HCT116 (cell line): Measurements from ENCODE around the gene OSBPL10. TPM values are rescaled to one million over a fixed set of nuclear protein-coding genes. Genes with fewer than 3 reads are reported as not detected.

Source experiments
- ATAC-seq: fragments of 200-7000 bp; cut with Tn5 transposase; 2 replicates; pipeline ENCODE4 v1.9.1; 2020; ENCODE audit warnings: mild to moderate bottlenecking, moderate library complexity
- BruUV-seq: library from RNA; stranded (reverse); fragments of 400-500 nt; replicated peaks from 2 replicates; lab custom pipeline; 2021; lab: Mats Ljungman, UMichigan
- CTCF ChIA-PET: fragments of 300-600 bp; sonication (Branson Sonifier 250); formaldehyde crosslinking; loops from one replicate; lab custom pipeline; 2021; ENCODE audit warnings: antibody characterized with exemption; lab: Charles Lee
- POLR2A ChIA-PET: fragments of 300-600, 350-600 bp; sonication (Branson Sonifier 250); formaldehyde crosslinking; loops from one replicate; lab custom pipeline; 2021; ENCODE audit warnings: antibody characterized with exemption; lab: Charles Lee
- RAD21 ChIA-PET, 2 experiments: fragments of 300-600 bp; sonication (Branson Sonifier 250); formaldehyde crosslinking; loops; one replicate each; lab custom pipeline; 2023; ENCODE audit warnings: low total read pairs in 2 of 2; ENCODE audit not compliant: uncharacterized antibody in 2 of 2, unreplicated experiment in 2 of 2, low non-redundant PET in 1 of 2; lab: Charles Lee
- DNase-seq: peaks from one replicate; pipeline ENCODE4 v3.0.0-alpha.2; 2010; ENCODE audit warnings: low read depth, low spot score
- H2AFZ ChIP-seq: fragments of 200-600 bp; shearing (Covaris generic), sonication (generic); 2 replicates; pipeline ENCODE4 v1.6.1; 2017; ENCODE audit warnings: low read depth, mixed run types, mixed read lengths, antibody characterized with exemption, low read length; ENCODE audit not compliant: poor library complexity, severe bottlenecking
- H3K27ac ChIP-seq: 2 replicates; pipeline ENCODE4 v1.5.1; 2012; ENCODE audit warnings: low read depth, low read length
- H3K27me3 ChIP-seq: fragments of 200-600 bp; sonication (generic); 2 replicates; pipeline ENCODE4 v1.6.1; 2016; ENCODE audit warnings: mixed run types, low read length, mixed read lengths; ENCODE audit not compliant: insufficient read depth
- H3K36me3 ChIP-seq, 2 experiments: fragments of 200-500 bp in 1 of 2; fragments of 200-600 bp in 1 of 2; sonication (Bioruptor generic) in 1 of 2; sonication (generic) in 1 of 2; 2 replicates each; pipeline versions ENCODE4 v1.5.1 to v1.6.1; 2014 to 2016; ENCODE audit warnings: low read length in 2 of 2, inconsistent platforms in 1 of 2, mixed read lengths in 1 of 2, mixed run types in 1 of 2; ENCODE audit not compliant: insufficient read depth in 2 of 2, control insufficient read depth in 1 of 2
- H3K4me1 ChIP-seq, 2 experiments: fragments of 200-600 bp in 1 of 2; sonication (generic) in 1 of 2; 2 replicates each; pipeline versions ENCODE4 v1.5.1 to v1.6.1; 2012 to 2017; ENCODE audit warnings: low read length in 2 of 2, inconsistent platforms in 1 of 2, mild to moderate bottlenecking in 1 of 2, mixed read lengths in 1 of 2, mixed run types in 1 of 2, moderate library complexity in 1 of 2; ENCODE audit not compliant: insufficient read depth in 2 of 2, control insufficient read depth in 1 of 2
- H3K4me2 ChIP-seq: fragments of 200-600 bp; sonication (generic); 2 replicates; pipeline ENCODE4 v1.6.1; 2017; ENCODE audit warnings: mixed run types, low read length, mixed read lengths
- H3K4me3 ChIP-seq, 2 experiments: fragments of 200-600 bp in 1 of 2; sonication (generic) in 1 of 2; replicated peaks in 1 of 2; 2 replicates each; pipeline ENCODE4 v1.5.1; 2011 to 2016; ENCODE audit warnings: low read length in 2 of 2, control low read depth in 1 of 2, low read depth in 1 of 2, mild to moderate bottlenecking in 1 of 2, mixed read lengths in 1 of 2, mixed run types in 1 of 2
- H3K79me2 ChIP-seq: fragments of 200-600 bp; sonication (generic); 2 replicates; pipeline ENCODE4 v1.6.1; 2017; ENCODE audit warnings: mild to moderate bottlenecking, mixed run types, low read length, moderate library complexity, mixed read lengths; ENCODE audit not compliant: insufficient read depth
- H3K9ac ChIP-seq: fragments of 200-600 bp; sonication (generic); 2 replicates; pipeline ENCODE4 v1.6.1; 2016; ENCODE audit warnings: low read length, mixed read lengths
- H3K9me2 ChIP-seq: fragments of 200-600 bp; sonication (generic), shearing (Covaris generic); 2 replicates; pipeline ENCODE4 v1.6.1; 2017; ENCODE audit warnings: mixed run types, mild to moderate bottlenecking, moderate library complexity; ENCODE audit not compliant: insufficient read depth
- H3K9me3 ChIP-seq, 2 experiments: fragments of 200-500 bp in 1 of 2; fragments of 200-600 bp in 1 of 2; sonication (Bioruptor generic) in 1 of 2; sonication (generic) in 1 of 2; 2 replicates each; pipeline ENCODE4 v1.6.1; 2014 to 2017; ENCODE audit warnings: low read length in 2 of 2, mixed read lengths in 2 of 2, inconsistent platforms in 1 of 2, low read depth in 1 of 2, mild to moderate bottlenecking in 1 of 2, mixed run types in 1 of 2, moderate library complexity in 1 of 2; ENCODE audit not compliant: control insufficient read depth in 1 of 2, insufficient read depth in 1 of 2
- H4K20me1 ChIP-seq: fragments of 200-600 bp; sonication (generic), shearing (Covaris generic); 2 replicates; pipeline ENCODE4 v1.6.1; 2017; ENCODE audit warnings: mixed run types, mild to moderate bottlenecking, moderate library complexity; ENCODE audit not compliant: insufficient read depth
- CBX3 ChIP-seq: IDR thresholded peaks from 2 replicates; pipeline ENCODE4 v1.6.1; 2012; ENCODE audit warnings: low read depth
- CEBPB ChIP-seq: IDR thresholded peaks from 2 replicates; pipeline ENCODE4 v1.6.1; 2012; ENCODE audit warnings: low read depth
- ELF1 ChIP-seq: IDR thresholded peaks from 2 replicates; pipeline ENCODE4 v1.6.1; 2012; ENCODE audit warnings: low read depth, borderline replicate concordance
- EZH2 ChIP-seq: fragments of 200-600 bp; sonication (generic); IDR thresholded peaks from 2 replicates; pipeline ENCODE4 v1.6.1; 2017; ENCODE audit warnings: antibody characterized with exemption, mixed run types
- FOSL1 ChIP-seq: IDR thresholded peaks from 2 replicates; pipeline ENCODE4 v1.6.1; 2012; ENCODE audit warnings: low read depth
- JUND ChIP-seq: IDR thresholded peaks from 2 replicates; pipeline ENCODE4 v1.6.1; 2012
- POLR2AphosphoS5 ChIP-seq: IDR thresholded peaks from 2 replicates; pipeline ENCODE4 v1.6.1; 2011; ENCODE audit warnings: mild to moderate bottlenecking, low read depth, low read length, moderate library complexity
- RAD21 ChIP-seq: IDR thresholded peaks from 2 replicates; pipeline ENCODE4 v1.6.1; 2012; ENCODE audit warnings: low read depth, mild to moderate bottlenecking
- SP1 ChIP-seq: IDR thresholded peaks from 2 replicates; pipeline ENCODE4 v1.6.1; 2012; ENCODE audit warnings: low read depth
- SRF ChIP-seq: IDR thresholded peaks from 2 replicates; pipeline ENCODE4 v1.6.1; 2012; ENCODE audit warnings: low read depth
- TCF7L2 ChIP-seq: IDR thresholded peaks from 2 replicates; pipeline ENCODE4 v1.7.0; 2011; ENCODE audit warnings: borderline replicate concordance, inconsistent platforms; ENCODE audit not compliant: insufficient read depth, insufficient read length; ENCODE audit errors: extremely low read depth
- YY1 ChIP-seq: IDR thresholded peaks from 2 replicates; pipeline ENCODE4 v1.6.1; 2011; ENCODE audit warnings: low read length, low read depth, moderate library complexity, mild to moderate bottlenecking; ENCODE audit not compliant: insufficient replicate concordance; ENCODE audit errors: extremely low read depth
- ZFX ChIP-seq: fragments of 450-650 bp; IDR thresholded peaks from 2 replicates; pipeline ENCODE4 v1.6.1; 2017
- ZNF274 ChIP-seq: fragments of 200-500 bp; sonication (Bioruptor generic); IDR thresholded peaks from 2 replicates; pipeline ENCODE4 v1.6.1; 2014; ENCODE audit warnings: mild to moderate bottlenecking, low read depth, low read length, inconsistent platforms
- intact Hi-C: fragments of 100-400 bp; cut with micrococcal nuclease; formaldehyde crosslinking; loops from 2 replicates; pipeline ENCODE4 v1.10.0; 2022
- total RNA-seq: library from RNA; stranded (reverse); gene quantifications from one replicate; pipeline ENCODE4 v1.2.1, GENCODE V29; 2021; ENCODE audit not compliant: unreplicated experiment
- TF ChIP-seq, protein P1 (sequence below): IDR thresholded peaks from 2 replicates; pipeline ENCODE4 v1.6.1; 2011; ENCODE audit warnings: mild to moderate bottlenecking, low read length, moderate library complexity; ENCODE audit not compliant: insufficient replicate concordance; ENCODE audit errors: extremely low read depth
- TF ChIP-seq, protein P2 (sequence below): IDR thresholded peaks from 2 replicates; pipeline ENCODE4 v1.6.1; 2012; ENCODE audit warnings: low read depth
- TF ChIP-seq, protein P3 (sequence below): IDR thresholded peaks from 2 replicates; pipeline ENCODE4 v1.6.1; 2012
- TF ChIP-seq, protein P4 (sequence below): IDR thresholded peaks from 2 replicates; pipeline ENCODE4 v1.6.1; 2012
- TF ChIP-seq, protein P5 (sequence below), 3 experiments: fragments of 200-600 bp in 1 of 3; sonication (generic) in 1 of 3; IDR thresholded peaks in 2 of 3; conservative IDR thresholded peaks in 1 of 3; 2 replicates each; pipeline ENCODE4 v1.5.1; 2012 to 2017; ENCODE audit warnings: low read depth in 2 of 3, low read length in 2 of 3, antibody characterized with exemption in 1 of 3, borderline replicate concordance in 1 of 3, control low read depth in 1 of 3, mild to moderate bottlenecking in 1 of 3, mixed read lengths in 1 of 3, mixed run types in 1 of 3, moderate library complexity in 1 of 3; ENCODE audit not compliant: insufficient read depth in 1 of 3

OSBPL10 gene
- total RNA-seq, 1 experiment from 2014 or later = 25.8 TPM

DNA sequence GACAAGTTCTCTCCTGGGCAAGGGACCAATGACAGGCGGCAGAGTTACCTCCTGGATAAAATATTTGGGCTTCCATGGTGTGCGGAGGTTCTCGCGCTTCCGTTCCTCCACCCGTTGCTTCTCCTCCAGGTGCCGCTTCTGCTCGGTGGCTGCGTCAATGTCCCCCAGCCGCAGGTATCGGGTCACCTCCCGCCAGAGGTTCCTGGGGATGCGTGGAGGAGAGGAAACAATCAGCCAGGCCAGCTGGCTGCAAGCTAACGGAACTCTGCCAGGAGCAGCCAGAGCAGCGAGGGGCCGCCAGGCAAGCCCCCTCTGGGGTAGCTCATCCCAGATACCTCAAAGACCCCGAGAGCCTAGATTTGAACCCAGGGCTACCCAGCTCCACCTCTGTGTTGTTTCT is 317.0 kb downstream of the OSBPL10 start:
- Histone ChIP-seq H3K9me3 (no peaks in the 10 kb centered on the region), H2AFZ (no peak overlapping the region), H3K4me1 (no peaks in the 10 kb centered on the region), H3K27ac (no peak overlapping the region), H3K27me3 (no peaks in the 10 kb centered on the region), H4K20me1 (no peaks in the 10 kb centered on the region), H3K4me2 (no peak overlapping the region), H3K79me2 (no peaks in the 10 kb centered on the region), H3K9ac (no peak overlapping the region), H3K4me3 (no peak overlapping the region), H3K9me2 (no peaks in the 10 kb centered on the region), H3K36me3 (no peaks in the 10 kb centered on the region)
- ATAC-seq (no peak), DNase-seq (no peak)
- no TSS peak for BruUV-seq
- ChIA-PET RAD21 (no interaction called here), POLR2A (no interaction called here), CTCF (no interaction called here)
- intact Hi-C loops = no loop called here
- TF ChIP-seq FOSL1 (no peak), CBX3 (no peak), CEBPB (no peak), ZFX (no peak), RAD21 (no peak), ELF1 (no peak), JUND (no peak), SP1 (no peak), TCF7L2 (no peak), SRF (no peak), YY1 (no peak), ZNF274 (no peak), EZH2 (no peak), POLR2AphosphoS5 (no peak)
- TF ChIP-seq, protein P1, sequence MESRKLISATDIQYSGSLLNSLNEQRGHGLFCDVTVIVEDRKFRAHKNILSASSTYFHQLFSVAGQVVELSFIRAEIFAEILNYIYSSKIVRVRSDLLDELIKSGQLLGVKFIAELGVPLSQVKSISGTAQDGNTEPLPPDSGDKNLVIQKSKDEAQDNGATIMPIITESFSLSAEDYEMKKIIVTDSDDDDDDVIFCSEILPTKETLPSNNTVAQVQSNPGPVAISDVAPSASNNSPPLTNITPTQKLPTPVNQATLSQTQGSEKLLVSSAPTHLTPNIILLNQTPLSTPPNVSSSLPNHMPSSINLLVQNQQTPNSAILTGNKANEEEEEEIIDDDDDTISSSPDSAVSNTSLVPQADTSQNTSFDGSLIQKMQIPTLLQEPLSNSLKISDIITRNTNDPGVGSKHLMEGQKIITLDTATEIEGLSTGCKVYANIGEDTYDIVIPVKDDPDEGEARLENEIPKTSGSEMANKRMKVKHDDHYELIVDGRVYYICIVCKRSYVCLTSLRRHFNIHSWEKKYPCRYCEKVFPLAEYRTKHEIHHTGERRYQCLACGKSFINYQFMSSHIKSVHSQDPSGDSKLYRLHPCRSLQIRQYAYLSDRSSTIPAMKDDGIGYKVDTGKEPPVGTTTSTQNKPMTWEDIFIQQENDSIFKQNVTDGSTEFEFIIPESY = no peak
- TF ChIP-seq, protein P2, sequence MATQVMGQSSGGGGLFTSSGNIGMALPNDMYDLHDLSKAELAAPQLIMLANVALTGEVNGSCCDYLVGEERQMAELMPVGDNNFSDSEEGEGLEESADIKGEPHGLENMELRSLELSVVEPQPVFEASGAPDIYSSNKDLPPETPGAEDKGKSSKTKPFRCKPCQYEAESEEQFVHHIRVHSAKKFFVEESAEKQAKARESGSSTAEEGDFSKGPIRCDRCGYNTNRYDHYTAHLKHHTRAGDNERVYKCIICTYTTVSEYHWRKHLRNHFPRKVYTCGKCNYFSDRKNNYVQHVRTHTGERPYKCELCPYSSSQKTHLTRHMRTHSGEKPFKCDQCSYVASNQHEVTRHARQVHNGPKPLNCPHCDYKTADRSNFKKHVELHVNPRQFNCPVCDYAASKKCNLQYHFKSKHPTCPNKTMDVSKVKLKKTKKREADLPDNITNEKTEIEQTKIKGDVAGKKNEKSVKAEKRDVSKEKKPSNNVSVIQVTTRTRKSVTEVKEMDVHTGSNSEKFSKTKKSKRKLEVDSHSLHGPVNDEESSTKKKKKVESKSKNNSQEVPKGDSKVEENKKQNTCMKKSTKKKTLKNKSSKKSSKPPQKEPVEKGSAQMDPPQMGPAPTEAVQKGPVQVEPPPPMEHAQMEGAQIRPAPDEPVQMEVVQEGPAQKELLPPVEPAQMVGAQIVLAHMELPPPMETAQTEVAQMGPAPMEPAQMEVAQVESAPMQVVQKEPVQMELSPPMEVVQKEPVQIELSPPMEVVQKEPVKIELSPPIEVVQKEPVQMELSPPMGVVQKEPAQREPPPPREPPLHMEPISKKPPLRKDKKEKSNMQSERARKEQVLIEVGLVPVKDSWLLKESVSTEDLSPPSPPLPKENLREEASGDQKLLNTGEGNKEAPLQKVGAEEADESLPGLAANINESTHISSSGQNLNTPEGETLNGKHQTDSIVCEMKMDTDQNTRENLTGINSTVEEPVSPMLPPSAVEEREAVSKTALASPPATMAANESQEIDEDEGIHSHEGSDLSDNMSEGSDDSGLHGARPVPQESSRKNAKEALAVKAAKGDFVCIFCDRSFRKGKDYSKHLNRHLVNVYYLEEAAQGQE = no peak
- TF ChIP-seq, protein P3, sequence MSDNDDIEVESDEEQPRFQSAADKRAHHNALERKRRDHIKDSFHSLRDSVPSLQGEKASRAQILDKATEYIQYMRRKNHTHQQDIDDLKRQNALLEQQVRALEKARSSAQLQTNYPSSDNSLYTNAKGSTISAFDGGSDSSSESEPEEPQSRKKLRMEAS = no peak
- TF ChIP-seq, protein P4, sequence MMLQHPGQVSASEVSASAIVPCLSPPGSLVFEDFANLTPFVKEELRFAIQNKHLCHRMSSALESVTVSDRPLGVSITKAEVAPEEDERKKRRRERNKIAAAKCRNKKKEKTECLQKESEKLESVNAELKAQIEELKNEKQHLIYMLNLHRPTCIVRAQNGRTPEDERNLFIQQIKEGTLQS = no peak
- TF ChIP-seq, protein P5, sequence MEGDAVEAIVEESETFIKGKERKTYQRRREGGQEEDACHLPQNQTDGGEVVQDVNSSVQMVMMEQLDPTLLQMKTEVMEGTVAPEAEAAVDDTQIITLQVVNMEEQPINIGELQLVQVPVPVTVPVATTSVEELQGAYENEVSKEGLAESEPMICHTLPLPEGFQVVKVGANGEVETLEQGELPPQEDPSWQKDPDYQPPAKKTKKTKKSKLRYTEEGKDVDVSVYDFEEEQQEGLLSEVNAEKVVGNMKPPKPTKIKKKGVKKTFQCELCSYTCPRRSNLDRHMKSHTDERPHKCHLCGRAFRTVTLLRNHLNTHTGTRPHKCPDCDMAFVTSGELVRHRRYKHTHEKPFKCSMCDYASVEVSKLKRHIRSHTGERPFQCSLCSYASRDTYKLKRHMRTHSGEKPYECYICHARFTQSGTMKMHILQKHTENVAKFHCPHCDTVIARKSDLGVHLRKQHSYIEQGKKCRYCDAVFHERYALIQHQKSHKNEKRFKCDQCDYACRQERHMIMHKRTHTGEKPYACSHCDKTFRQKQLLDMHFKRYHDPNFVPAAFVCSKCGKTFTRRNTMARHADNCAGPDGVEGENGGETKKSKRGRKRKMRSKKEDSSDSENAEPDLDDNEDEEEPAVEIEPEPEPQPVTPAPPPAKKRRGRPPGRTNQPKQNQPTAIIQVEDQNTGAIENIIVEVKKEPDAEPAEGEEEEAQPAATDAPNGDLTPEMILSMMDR (IDR thresholded peaks at IDR 0.05 in 2 of 3, conservative IDR thresholded peaks at IDR 0.05 in 1 of 3; ENCODE audit: borderline replicate concordance in 1 of 3, insufficient read depth in 1 of 3, low read depth in 2 of 3, low read length in 2 of 3) = no peak
